CD14-positive monocyte (primary cell): ENCODE data around the gene MYBPC2. TPM values are rescaled to one million over a fixed set of nuclear protein-coding genes. Genes with fewer than 3 reads are reported as not detected.

Experiments
- DNase-seq, 3 donors: peaks; one replicate each; pipeline ENCODE4 v3.0.0-alpha.2; 2011 to 2022
- H2AFZ ChIP-seq: 2 replicates; pipeline ENCODE4 v1.6.0; 2012; ENCODE audit warnings: mild to moderate bottlenecking, low read depth, low read length, inconsistent platforms; ENCODE audit not compliant: insufficient read depth, poor library complexity, severe bottlenecking
- H3K27ac ChIP-seq, 2 donors: 1 replicate in 1 of 2; 2 replicates in 1 of 2; pipeline ENCODE4 v1.5.1; 2012 to 2013; ENCODE audit warnings: low read length in 2 of 2, control low read depth in 1 of 2, inconsistent platforms in 1 of 2, low read depth in 1 of 2, mild to moderate bottlenecking in 1 of 2
- H3K27me3 ChIP-seq, 2 donors: one replicate each; pipeline versions ENCODE4 v1.6.0 to v1.6.1; 2011 to 2013; ENCODE audit warnings: low read length in 2 of 2; ENCODE audit not compliant: control insufficient read depth in 2 of 2, insufficient read depth in 2 of 2
- H3K36me3 ChIP-seq, 2 donors: replicated peaks in 1 of 2; 1 replicate in 1 of 2; 2 replicates in 1 of 2; pipeline versions ENCODE4 v1.5.1 to v1.6.1; 2012 to 2013; ENCODE audit warnings: low read length in 2 of 2, control low read depth in 1 of 2, inconsistent platforms in 1 of 2, mild to moderate bottlenecking in 1 of 2; ENCODE audit not compliant: insufficient read depth in 2 of 2, control insufficient read depth in 1 of 2
- H3K4me1 ChIP-seq, 2 donors: 1 replicate in 1 of 2; 2 replicates in 1 of 2; pipeline versions ENCODE4 v1.5.1 to v1.6.1; 2012 to 2013; ENCODE audit warnings: low read length in 2 of 2, control low read depth in 1 of 2, inconsistent platforms in 1 of 2, mild to moderate bottlenecking in 1 of 2, moderate library complexity in 1 of 2; ENCODE audit not compliant: insufficient read depth in 2 of 2, control insufficient read depth in 1 of 2
- H3K4me2 ChIP-seq: replicated peaks from 2 replicates; pipeline ENCODE3; 2012; ENCODE audit warnings: low read length, moderate library complexity, mild to moderate bottlenecking; ENCODE audit not compliant: poor library complexity, severe bottlenecking; ENCODE audit errors: extremely low read depth
- H3K4me3 ChIP-seq, 3 experiments: fragments of 200-600 bp in 1 of 3; sonication (generic) in 1 of 3; replicated peaks in 1 of 3; 1 replicate in 2 of 3; 2 replicates in 1 of 3; pipeline ENCODE4 v1.5.1; 2011 to 2013; ENCODE audit warnings: low read length in 3 of 3, mild to moderate bottlenecking in 3 of 3, control low read depth in 2 of 3, low read depth in 2 of 3, inconsistent platforms in 1 of 3, moderate library complexity in 1 of 3
- H3K79me2 ChIP-seq: 2 replicates; pipeline ENCODE4 v1.6.0; 2012; ENCODE audit warnings: mild to moderate bottlenecking, control low read depth, inconsistent platforms, low read length, moderate library complexity; ENCODE audit not compliant: insufficient read depth
- H3K9ac ChIP-seq: 2 replicates; pipeline ENCODE4 v1.6.0; 2017; ENCODE audit warnings: low read length, mild to moderate bottlenecking; ENCODE audit not compliant: insufficient read depth, poor library complexity, severe bottlenecking
- H3K9me3 ChIP-seq, 2 donors: replicated peaks in 1 of 2; 1 replicate in 1 of 2; 2 replicates in 1 of 2; pipeline versions ENCODE4 v1.5.1 to v1.6.1; 2012 to 2013; ENCODE audit warnings: low read length in 2 of 2, control low read depth in 1 of 2; ENCODE audit not compliant: control insufficient read depth in 1 of 2, insufficient read depth in 1 of 2
- H4K20me1 ChIP-seq: 2 replicates; pipeline ENCODE4 v1.6.0; 2012; ENCODE audit warnings: mild to moderate bottlenecking, low read length, control low read depth, moderate library complexity; ENCODE audit not compliant: insufficient read depth
- H3K27ac Mint-ChIP-seq, 7 donors: one replicate each; pipeline ENCODE4 v1.8.0; 2020; ENCODE audit warnings: mild to moderate bottlenecking in 7 of 7, mixed read lengths in 7 of 7, moderate library complexity in 6 of 7, inconsistent platforms in 2 of 7
- H3K27me3 Mint-ChIP-seq, 3 donors: one replicate each; pipeline ENCODE4 v1.8.0; 2021 to 2022; ENCODE audit warnings: low read depth in 3 of 3, mild to moderate bottlenecking in 3 of 3, mixed read lengths in 3 of 3, moderate library complexity in 3 of 3, inconsistent platforms in 1 of 3
- H3K36me3 Mint-ChIP-seq, 2 donors: one replicate each; pipeline ENCODE4 v1.8.0; 2020; ENCODE audit warnings: mixed read lengths in 2 of 2, inconsistent platforms in 1 of 2, mild to moderate bottlenecking in 1 of 2
- H3K4me1 Mint-ChIP-seq: one replicate; pipeline ENCODE4 v1.8.0; 2020; ENCODE audit warnings: mild to moderate bottlenecking, mixed read lengths
- H3K4me3 Mint-ChIP-seq, 2 donors: one replicate each; pipeline ENCODE4 v1.8.0; 2020; ENCODE audit warnings: mild to moderate bottlenecking in 2 of 2, mixed read lengths in 2 of 2, moderate library complexity in 1 of 2
- H3K9me3 Mint-ChIP-seq, 7 donors: one replicate each; pipeline ENCODE4 v1.8.0; 2020 to 2022; ENCODE audit warnings: mixed read lengths in 7 of 7, mild to moderate bottlenecking in 6 of 7, moderate library complexity in 6 of 7, inconsistent platforms in 2 of 7
- WGBS: methylation state at CpG from one replicate; pipeline ENCODE4 v1.1.5; 2013; ENCODE audit warnings: missing lambda C conversion rate; ENCODE audit not compliant: insufficient coverage; 5-methylcytosine and 5-hydroxymethylcytosine counted together
- intact Hi-C, 2 donors: fragments of 100-400 bp; cut with micrococcal nuclease; formaldehyde crosslinking; loops; one replicate each; pipeline versions ENCODE4 v1.15.0 to v1.15.1; 2023
- polyA plus RNA-seq, 3 donors: library from polyadenylated mRNA; depleted of rRNA in 1 of 3; unstranded in 2 of 3; stranded (reverse) in 1 of 3; fragments of 300-500 nt in 2 of 3; fragments of >200 nt in 1 of 3; fragmentation: Illumina TruSeq in 2 of 3; gene quantifications; 1 replicate in 2 of 3; 2 replicates in 1 of 3; pipeline ENCODE4 v1.2.3, GENCODE V29; 2012 to 2021
- TF ChIP-seq, protein P1 (sequence below): fragments of 200-600 bp; IDR thresholded peaks from one replicate; pipeline ENCODE4 v1.8.0; 2022; ENCODE audit warnings: antibody characterized with exemption, mild to moderate bottlenecking

MYBPC2 gene
- polyA plus RNA-seq, 3 donors = not detected

DNA sequence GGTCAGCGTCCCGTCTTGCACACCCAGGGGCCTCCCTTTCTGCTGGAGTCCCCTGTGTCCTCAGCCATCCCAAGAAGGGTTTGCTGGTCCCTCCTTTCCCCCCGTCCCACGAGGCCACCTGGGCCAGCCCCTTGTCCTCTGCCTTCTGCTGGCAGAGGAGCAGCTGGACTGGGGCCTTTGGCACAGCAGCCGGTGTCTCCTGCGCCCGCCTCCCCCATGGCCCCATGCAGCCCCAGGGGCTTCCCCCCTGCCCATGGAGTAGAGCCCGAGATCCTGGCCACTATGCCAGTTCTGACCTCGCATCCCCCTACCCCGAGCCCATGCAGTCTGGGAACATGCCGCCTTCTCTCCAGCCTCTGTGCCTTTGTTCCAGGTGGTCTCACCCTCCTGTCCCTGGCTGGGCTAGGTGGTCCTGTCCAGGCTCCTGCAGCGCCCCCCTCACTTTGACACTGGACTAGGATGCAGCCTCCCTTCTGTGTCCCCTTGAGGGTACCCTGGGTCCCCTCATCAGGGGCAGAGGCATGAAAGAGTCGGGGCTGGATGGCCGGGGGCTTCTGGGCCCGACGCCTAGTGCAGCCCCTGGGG lies 49.7 kb downstream of the MYBPC2 start:
- Histone ChIP-seq H3K27ac (no peak overlapping the region), H3K27me3 (no peaks in the 10 kb centered on the region), H3K79me2 (peaks cover 19% of the 10 kb centered on the region), H3K9me3 (peaks cover 5 to 9% of the 10 kb centered on the region in 2 donors), H3K4me2 (no peak overlapping the region), H3K9ac (no peak overlapping the region), H3K4me1 (peaks cover 14 to 21% of the 10 kb centered on the region in 2 donors), H3K36me3 (peaks cover 44 to 58% of the 10 kb centered on the region in 2 donors), H2AFZ (no peak overlapping the region), H3K4me3 (no peak overlapping the region), H4K20me1 (peaks cover 38% of the 10 kb centered on the region)
- Mint-ChIP-seq H3K4me3 (no peak overlapping the region), H3K27ac (no peak overlapping the region), H3K27me3 (peaks cover 0 to 4% (median 0%) of the 10 kb centered on the region in 3 donors), H3K9me3 (peaks cover 0 to 17% (median 5%) of the 10 kb centered on the region in 7 donors), H3K4me1 (peaks cover 24% of the 10 kb centered on the region), H3K36me3 (peaks cover 41 to 61% of the 10 kb centered on the region in 2 donors)
- intact Hi-C loops = no loop called here
- 94% methylated on average over 12 of the region's 16 CpGs for WGBS
- DNase-seq = no peak
- TF ChIP-seq, protein P1, sequence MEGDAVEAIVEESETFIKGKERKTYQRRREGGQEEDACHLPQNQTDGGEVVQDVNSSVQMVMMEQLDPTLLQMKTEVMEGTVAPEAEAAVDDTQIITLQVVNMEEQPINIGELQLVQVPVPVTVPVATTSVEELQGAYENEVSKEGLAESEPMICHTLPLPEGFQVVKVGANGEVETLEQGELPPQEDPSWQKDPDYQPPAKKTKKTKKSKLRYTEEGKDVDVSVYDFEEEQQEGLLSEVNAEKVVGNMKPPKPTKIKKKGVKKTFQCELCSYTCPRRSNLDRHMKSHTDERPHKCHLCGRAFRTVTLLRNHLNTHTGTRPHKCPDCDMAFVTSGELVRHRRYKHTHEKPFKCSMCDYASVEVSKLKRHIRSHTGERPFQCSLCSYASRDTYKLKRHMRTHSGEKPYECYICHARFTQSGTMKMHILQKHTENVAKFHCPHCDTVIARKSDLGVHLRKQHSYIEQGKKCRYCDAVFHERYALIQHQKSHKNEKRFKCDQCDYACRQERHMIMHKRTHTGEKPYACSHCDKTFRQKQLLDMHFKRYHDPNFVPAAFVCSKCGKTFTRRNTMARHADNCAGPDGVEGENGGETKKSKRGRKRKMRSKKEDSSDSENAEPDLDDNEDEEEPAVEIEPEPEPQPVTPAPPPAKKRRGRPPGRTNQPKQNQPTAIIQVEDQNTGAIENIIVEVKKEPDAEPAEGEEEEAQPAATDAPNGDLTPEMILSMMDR = no peak

DNA sequence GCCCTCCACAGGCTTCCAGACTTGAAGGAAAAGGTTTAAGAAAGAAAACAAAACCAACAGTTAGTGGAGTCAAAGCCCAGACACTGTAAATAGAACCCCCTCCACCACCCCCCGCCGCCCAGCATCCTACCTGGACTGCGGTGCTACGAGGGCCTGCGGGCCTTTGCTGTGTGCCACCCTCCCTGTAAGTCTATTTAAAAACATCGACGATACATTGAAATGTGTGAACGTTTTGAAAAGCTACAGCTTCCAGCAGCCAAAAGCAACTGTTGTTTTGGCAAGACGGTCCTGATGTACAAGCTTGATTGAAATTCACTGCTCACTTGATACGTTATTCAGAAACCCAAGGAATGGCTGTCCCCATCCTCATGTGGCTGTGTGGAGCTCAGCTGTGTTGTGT lies 50.2 kb downstream of the MYBPC2 start:
- H3K9me3 Mint-ChIP-seq = peaks cover 4 to 22% (median 7%) of the 10 kb centered on the region in 7 donors
- H3K4me3 Mint-ChIP-seq = no peak overlapping the region
- Histone ChIP-seq H3K4me1 (peaks cover 15 to 22% of the 10 kb centered on the region in 2 donors), H3K4me2 (no peak overlapping the region), H3K36me3 (peaks cover 44 to 55% of the 10 kb centered on the region in 2 donors), H3K79me2 (peaks cover 14% of the 10 kb centered on the region), H2AFZ (no peak overlapping the region), H4K20me1 (peaks cover 33% of the 10 kb centered on the region), H3K27ac (no peak overlapping the region), H3K9me3 (peaks cover 5 to 9% of the 10 kb centered on the region in 2 donors), H3K9ac (no peak overlapping the region), H3K4me3 (no peak overlapping the region), H3K27me3 (no peaks in the 10 kb centered on the region)
- H3K27me3 Mint-ChIP-seq = peaks cover 0 to 4% (median 0%) of the 10 kb centered on the region in 3 donors
- intact Hi-C loops = no loop called here
- 98% methylated on average over 10 of the region's 10 CpGs for whole genome bisulfite sequencing
- TF ChIP-seq, protein P1 = no peak
- H3K27ac Mint-ChIP-seq = no peak overlapping the region
- no peak for DNase-seq
- peaks cover 24% of the 10 kb centered on the region for H3K4me1 Mint-ChIP-seq
- peaks cover 36 to 55% of the 10 kb centered on the region in 2 donors for H3K36me3 Mint-ChIP-seq
